Uterus (tissue), 2 donors: ENCODE measurements around the gene SMYD4.

ENCODE experiments used
- POLR2A ChIP-seq, 2 donors: fragments of 450-650 bp; IDR thresholded peaks; one replicate each; pipeline ENCODE4 v1.6.1; 2016; ENCODE audit warnings: antibody characterized with exemption in 2 of 2, mild to moderate bottlenecking in 1 of 2, moderate library complexity in 1 of 2
- TF ChIP-seq, protein P1 (sequence below), 4 experiments: fragments of 200-600 bp in 2 of 4; fragments of 450-650 bp in 2 of 4; sonication (generic) in 2 of 4; IDR thresholded peaks; one replicate each; pipeline ENCODE4 v1.5.1; 2016 to 2019; ENCODE audit warnings: antibody characterized with exemption in 4 of 4, mild to moderate bottlenecking in 2 of 4, moderate library complexity in 1 of 4

DNA sequence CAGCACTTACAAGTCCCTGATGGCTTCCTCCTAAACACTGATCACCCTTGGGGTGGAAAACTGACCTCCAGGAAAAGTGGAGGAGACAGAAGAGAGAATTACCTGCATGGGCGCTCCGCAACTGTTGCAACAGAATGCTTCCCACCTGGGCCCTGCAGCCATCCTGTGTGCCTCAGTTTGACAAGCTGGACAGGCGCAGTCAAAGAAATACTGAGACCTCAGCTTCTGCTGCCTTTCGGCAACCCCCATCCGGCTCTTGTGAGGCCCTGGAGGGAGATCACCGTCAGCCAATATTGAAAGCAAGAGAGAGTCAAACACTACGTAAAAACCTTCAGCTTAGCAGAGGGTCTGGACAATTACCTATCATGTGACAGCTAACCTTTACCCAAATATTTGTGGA is 43.0 kb downstream of the SMYD4 start:
- TF ChIP-seq, protein P1, sequence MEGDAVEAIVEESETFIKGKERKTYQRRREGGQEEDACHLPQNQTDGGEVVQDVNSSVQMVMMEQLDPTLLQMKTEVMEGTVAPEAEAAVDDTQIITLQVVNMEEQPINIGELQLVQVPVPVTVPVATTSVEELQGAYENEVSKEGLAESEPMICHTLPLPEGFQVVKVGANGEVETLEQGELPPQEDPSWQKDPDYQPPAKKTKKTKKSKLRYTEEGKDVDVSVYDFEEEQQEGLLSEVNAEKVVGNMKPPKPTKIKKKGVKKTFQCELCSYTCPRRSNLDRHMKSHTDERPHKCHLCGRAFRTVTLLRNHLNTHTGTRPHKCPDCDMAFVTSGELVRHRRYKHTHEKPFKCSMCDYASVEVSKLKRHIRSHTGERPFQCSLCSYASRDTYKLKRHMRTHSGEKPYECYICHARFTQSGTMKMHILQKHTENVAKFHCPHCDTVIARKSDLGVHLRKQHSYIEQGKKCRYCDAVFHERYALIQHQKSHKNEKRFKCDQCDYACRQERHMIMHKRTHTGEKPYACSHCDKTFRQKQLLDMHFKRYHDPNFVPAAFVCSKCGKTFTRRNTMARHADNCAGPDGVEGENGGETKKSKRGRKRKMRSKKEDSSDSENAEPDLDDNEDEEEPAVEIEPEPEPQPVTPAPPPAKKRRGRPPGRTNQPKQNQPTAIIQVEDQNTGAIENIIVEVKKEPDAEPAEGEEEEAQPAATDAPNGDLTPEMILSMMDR (IDR thresholded peaks at IDR 0.05): no peak
- no peak for TF ChIP-seq POLR2A (IDR thresholded peaks at IDR 0.05)
